A549 (cell line): Measurements from ENCODE around the gene TAS2R30. TPM values are rescaled to one million over a fixed set of nuclear protein-coding genes. Genes with fewer than 3 reads are reported as not detected.

Source experiments
- ATAC-seq, 2 experiments: fragments of 200-7000 bp in 1 of 2; fragments of >200 bp in 1 of 2; cut with Nextera tagmentation in 1 of 2; cut with Tn5 transposase in 1 of 2; 3 replicates each; pipeline versions ENCODE4 v1.8.0 to v1.9.1; 2018 to 2020; ENCODE audit warnings: mild to moderate bottlenecking in 1 of 2, moderate library complexity in 1 of 2
- CTCF ChIA-PET: fragments of 300-600 bp; sonication (Branson Sonifier 250); formaldehyde crosslinking; extraction: SDS; loops from one replicate; lab custom pipeline; 2021; ENCODE audit warnings: antibody characterized with exemption, inconsistent platforms; lab: Yijun Ruan, JAX
- POLR2A ChIA-PET: fragments of 350-600 bp; formaldehyde crosslinking; extraction: SDS; loops from one replicate; lab custom pipeline; 2021; ENCODE audit warnings: antibody characterized with exemption, inconsistent platforms; lab: Yijun Ruan, JAX
- DNase-seq, 2 experiments: peaks; one replicate each; pipeline versions ENCODE4 v3.0.0 to v3.0.0-alpha.2; 2011 to 2016; ENCODE audit warnings: low read depth in 1 of 2, low spot score in 1 of 2
- FAIRE-seq: peaks from 2 replicates; lab custom pipeline; 2011; peaks lifted over from hg19 to GRCh38; lab: Jason Lieb, UNC
- H3K27ac ChIP-seq, 2 experiments: fragments of >200 bp; sonication (Bioruptor Twin); formaldehyde crosslinking; 3 replicates each; pipeline ENCODE4 v1.5.1; 2016 to 2017
- H3K4me1 ChIP-seq: fragments of >200 bp; sonication (Bioruptor Twin); formaldehyde crosslinking; 3 replicates; pipeline ENCODE4 v1.6.1; 2016
- H3K4me2 ChIP-seq: fragments of >200 bp; sonication (Bioruptor Twin); formaldehyde crosslinking; 3 replicates; pipeline ENCODE4 v1.6.1; 2016
- H3K4me3 ChIP-seq: fragments of >200 bp; sonication (Bioruptor Twin); formaldehyde crosslinking; 3 replicates; pipeline ENCODE4 v1.5.1; 2016
- H3K9me3 ChIP-seq: fragments of >200 bp; sonication (Bioruptor Twin); formaldehyde crosslinking; 3 replicates; pipeline ENCODE4 v1.6.1; 2016
- BCL3 ChIP-seq: fragments of >200 bp; sonication (Bioruptor Twin); formaldehyde crosslinking; IDR thresholded peaks from 3 replicates; pipeline ENCODE4 v1.6.1; 2016
- CBX8 ChIP-seq: fragments of 200-600 bp; sonication (generic); IDR thresholded peaks from 2 replicates; pipeline ENCODE4 v1.6.1; 2016
- CEBPB ChIP-seq, 2 experiments: fragments of >200 bp in 1 of 2; sonication (Bioruptor Twin) in 1 of 2; formaldehyde crosslinking in 1 of 2; IDR thresholded peaks; 2 replicates each; pipeline ENCODE4 v1.6.1; 2012 to 2016
- EP300 ChIP-seq, 2 experiments: fragments of >200 bp; sonication (Bioruptor Twin); formaldehyde crosslinking; IDR thresholded peaks; 2 replicates in 1 of 2; 3 replicates in 1 of 2; pipeline ENCODE4 v1.6.1; 2016 to 2017
- HEYL ChIP-seq: fragments of 250-450 bp; sonication (Bioruptor Pico); IDR thresholded peaks from 2 replicates; pipeline ENCODE4 v1.8.0; 2021; ENCODE audit warnings: mild to moderate bottlenecking, moderate library complexity
- HOXA7 ChIP-seq: fragments of 250-450 bp; sonication (Bioruptor Pico); IDR thresholded peaks from 2 replicates; pipeline ENCODE4 v1.5.0; 2020; ENCODE audit warnings: mild to moderate bottlenecking, moderate library complexity
- HOXB5 ChIP-seq: fragments of 250-450 bp; sonication (Bioruptor Pico); IDR thresholded peaks from 2 replicates; pipeline ENCODE4 v1.5.0; 2020; ENCODE audit warnings: mild to moderate bottlenecking, moderate library complexity
- JUNB ChIP-seq: fragments of >200 bp; sonication (Bioruptor Twin); formaldehyde crosslinking; IDR thresholded peaks from 2 replicates; pipeline ENCODE4 v1.6.1; 2016
- KDM5A ChIP-seq: fragments of 200-600 bp; sonication (generic); IDR thresholded peaks from 2 replicates; pipeline ENCODE4 v1.6.1; 2016; ENCODE audit warnings: antibody characterized with exemption, mild to moderate bottlenecking
- MAZ ChIP-seq: fragments of 150-350 bp; IDR thresholded peaks from 2 replicates; pipeline ENCODE4 v1.6.1; 2014; ENCODE audit warnings: antibody characterized with exemption, low read depth, low read length, borderline replicate concordance
- NPAS2 ChIP-seq: fragments of 250-450 bp; sonication (Bioruptor Pico); IDR thresholded peaks from 2 replicates; pipeline ENCODE4 v1.8.0; 2022; ENCODE audit warnings: mild to moderate bottlenecking, moderate library complexity, borderline replicate concordance
- POLR2AphosphoS2 ChIP-seq: conservative IDR thresholded peaks from 2 replicates; pipeline ENCODE4 v1.6.1; 2012; ENCODE audit warnings: low read length, improper control_type of control experiment, inconsistent platforms
- RCOR1 ChIP-seq: fragments of 150-350 bp; IDR thresholded peaks from 2 replicates; pipeline ENCODE4 v1.6.1; 2014; ENCODE audit warnings: antibody characterized with exemption, low read length, low read depth
- SMC3 ChIP-seq: fragments of >200 bp; sonication (Bioruptor Twin); formaldehyde crosslinking; IDR thresholded peaks from 3 replicates; pipeline ENCODE4 v1.6.1; 2018; ENCODE audit warnings: inconsistent platforms
- SREBF2 ChIP-seq: fragments of 450-650 bp; IDR thresholded peaks from 2 replicates; pipeline ENCODE4 v1.6.1; 2014; ENCODE audit warnings: mild to moderate bottlenecking, moderate library complexity
- USF2 ChIP-seq: fragments of 450-650 bp; IDR thresholded peaks from 2 replicates; pipeline ENCODE4 v1.6.1; 2014; ENCODE audit warnings: antibody characterized with exemption
- ZC3H11A ChIP-seq: fragments of 450-650 bp; IDR thresholded peaks from 2 replicates; pipeline ENCODE4 v1.6.1; 2014; ENCODE audit warnings: antibody characterized with exemption, mild to moderate bottlenecking
- ZFP36 ChIP-seq: fragments of 450-650 bp; IDR thresholded peaks from 2 replicates; pipeline ENCODE4 v1.6.1; 2014; ENCODE audit warnings: borderline replicate concordance; ENCODE audit not compliant: partially characterized antibody
- ZNF302 ChIP-seq: fragments of 250-450 bp; sonication (Bioruptor Pico); IDR thresholded peaks from 2 replicates; pipeline ENCODE4 v1.9.0; 2021; ENCODE audit warnings: inconsistent platforms, mild to moderate bottlenecking, moderate library complexity
- WGBS: methylation state at CpG from one replicate; pipeline ENCODE4 v1.1.6; 2017; ENCODE audit errors: missing lambda C conversion rate; 5-methylcytosine and 5-hydroxymethylcytosine counted together
- polyA plus RNA-seq, 4 experiments: library from polyadenylated mRNA; depleted of rRNA in 3 of 4; stranded (reverse); fragments of >200 nt; fragmentation: RNase III in 1 of 4; extraction: RNeasy Plus Mini Kit Qiagen cat#74134 plus additional on column Dnase treatment in 1 of 4; gene quantifications; 2 replicates in 3 of 4; 3 replicates in 1 of 4; pipeline ENCODE4 v1.2.3, GENCODE V29; 2011 to 2017
- TF ChIP-seq, protein P1 (sequence below): IDR thresholded peaks from 2 replicates; pipeline ENCODE4 v1.6.1; 2012
- TF ChIP-seq, protein P2 (sequence below): fragments of >200 bp; sonication (Bioruptor Twin); formaldehyde crosslinking; IDR thresholded peaks from 2 replicates; pipeline ENCODE4 v1.6.1; 2016
- TF ChIP-seq, protein P3 (sequence below): fragments of 250-450 bp; sonication (Bioruptor Pico); IDR thresholded peaks from 2 replicates; pipeline ENCODE4 v1.5.0; 2020; ENCODE audit warnings: low read depth, mild to moderate bottlenecking, moderate library complexity

TAS2R30 gene
- polyA plus RNA-seq, 2 of the 4 experiments (the other 2 are of a cell fraction), result 0.26 TPM; not detected in 1

DNA sequence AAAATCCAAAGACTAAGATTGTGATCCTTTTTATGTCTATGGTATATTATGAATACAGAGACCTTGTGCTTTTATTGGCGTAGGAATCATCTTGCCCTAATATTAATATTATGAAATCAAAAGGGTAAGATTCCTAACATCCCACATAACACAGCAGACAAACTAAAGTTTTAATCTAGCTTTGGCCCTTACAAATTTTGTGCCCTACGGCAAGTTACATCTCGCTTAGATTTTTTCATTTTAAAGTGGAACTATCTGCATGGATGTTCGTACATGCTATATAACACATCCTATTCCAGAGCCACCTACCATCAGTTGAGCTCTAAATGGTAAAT, 36.3 kb upstream of the TAS2R30 start:
- H3K4me3 ChIP-seq, result peak overlapping the region; percentile 84
- no peaks in the 10 kb centered on the region for H3K9me3 ChIP-seq
- no peak for ATAC-seq
- H3K4me1 ChIP-seq, result peaks cover 30% of the 10 kb centered on the region; the same call in 2 of the 3 replicates
- no peak for DNase-seq
- H3K27ac ChIP-seq, result peak overlapping the region; percentile 95 to 96
- under 1% methylated on average over 4 of the region's 4 CpGs for WGBS
- TF ChIP-seq USF2 (no peak), ZNF302 (CRISPR knock-in tag) (no peak), KDM5A (no peak), POLR2AphosphoS2 (no peak), NPAS2 (CRISPR knock-in tag) (no peak), ZC3H11A (no peak), CEBPB (IDR thresholded peaks at IDR 0.05) (no peak), HOXA7 (no peak), JUNB (no peak), ZFP36 (no peak), CBX8 (no peak)
- TF ChIP-seq, protein P1, sequence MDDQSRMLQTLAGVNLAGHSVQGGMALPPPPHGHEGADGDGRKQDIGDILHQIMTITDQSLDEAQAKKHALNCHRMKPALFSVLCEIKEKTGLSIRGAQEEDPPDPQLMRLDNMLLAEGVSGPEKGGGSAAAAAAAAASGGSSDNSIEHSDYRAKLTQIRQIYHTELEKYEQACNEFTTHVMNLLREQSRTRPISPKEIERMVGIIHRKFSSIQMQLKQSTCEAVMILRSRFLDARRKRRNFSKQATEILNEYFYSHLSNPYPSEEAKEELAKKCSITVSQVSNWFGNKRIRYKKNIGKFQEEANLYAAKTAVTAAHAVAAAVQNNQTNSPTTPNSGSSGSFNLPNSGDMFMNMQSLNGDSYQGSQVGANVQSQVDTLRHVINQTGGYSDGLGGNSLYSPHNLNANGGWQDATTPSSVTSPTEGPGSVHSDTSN, result no peak
- TF ChIP-seq, protein P2, sequence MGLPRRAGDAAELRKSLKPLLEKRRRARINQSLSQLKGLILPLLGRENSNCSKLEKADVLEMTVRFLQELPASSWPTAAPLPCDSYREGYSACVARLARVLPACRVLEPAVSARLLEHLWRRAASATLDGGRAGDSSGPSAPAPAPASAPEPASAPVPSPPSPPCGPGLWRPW, result no peak
- TF ChIP-seq, all 56 proteins: peak for 0
- FAIRE-seq, result peak; percentile 72
- ChIA-PET POLR2A (interaction anchor here (0.6 to 1.7 kb wide), 12 partner anchors 8 to 449 kb away, joined by 3 to 15 read pairs (median 4); no protein-coding TSS in a partner anchor), CTCF (interaction anchor here (0.7 to 2.2 kb wide), 4 partner anchors 8 to 47 kb away, joined by 3 to 7 read pairs (median 6); no protein-coding TSS in a partner anchor)
- H3K4me2 ChIP-seq, result peak overlapping the region; percentile 82

- Histone ChIP-seq H3K9me3 (no peaks in the 10 kb centered on the region), H3K4me1 (peaks cover 17% of the 10 kb centered on the region; the same call in 2 of the 3 replicates), H3K4me2 (no peak overlapping the region), H3K4me3 (no peak overlapping the region), H3K27ac (no peak overlapping the region)
- ATAC-seq (no peak), FAIRE-seq (no peak), DNase-seq (no peak)
- TF ChIP-seq USF2 (no peak), SREBF2 (no peak), HOXB5 (CRISPR knock-in tag) (no peak), HEYL (CRISPR knock-in tag) (no peak), MAZ (no peak), EP300 (IDR thresholded peaks at IDR 0.05) (no peak), CEBPB (IDR thresholded peaks at IDR 0.05) (no peak)
- POLR2A ChIA-PET, result no interaction called here
- CTCF ChIA-PET, result no interaction called here
Measured at GRCh38 chr12:11166300-11166699, 31.9 kb upstream of the TAS2R30 start.

- ChIA-PET CTCF (interaction anchor here (1.0 kb wide), 1 partner anchor 35 kb away, joined by 3 read pairs; no protein-coding TSS in a partner anchor), POLR2A (no interaction called here)
- Histone ChIP-seq H3K4me2 (no peak overlapping the region), H3K4me1 (peaks cover 7% of the 10 kb centered on the region; the same call in 2 of the 3 replicates), H3K4me3 (no peak overlapping the region), H3K9me3 (no peaks in the 10 kb centered on the region), H3K27ac (no peak overlapping the region)
- TF ChIP-seq BCL3, result no peak
- TF ChIP-seq, protein P3, sequence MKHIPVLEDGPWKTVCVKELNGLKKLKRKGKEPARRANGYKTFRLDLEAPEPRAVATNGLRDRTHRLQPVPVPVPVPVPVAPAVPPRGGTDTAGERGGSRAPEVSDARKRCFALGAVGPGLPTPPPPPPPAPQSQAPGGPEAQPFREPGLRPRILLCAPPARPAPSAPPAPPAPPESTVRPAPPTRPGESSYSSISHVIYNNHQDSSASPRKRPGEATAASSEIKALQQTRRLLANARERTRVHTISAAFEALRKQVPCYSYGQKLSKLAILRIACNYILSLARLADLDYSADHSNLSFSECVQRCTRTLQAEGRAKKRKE, result no peak
- no peak for TF ChIP-seq HEYL (CRISPR knock-in tag)
- no peak for TF ChIP-seq RCOR1
- no peak for TF ChIP-seq SMC3
- ATAC-seq, result no peak
- DNase-seq, result no peak
- FAIRE-seq, result peak; percentile 65
Measured at GRCh38 chr12:11164384-11164783, 29.9 kb upstream of the TAS2R30 start.
